GM21619 (cell line): ENCODE results near the gene UFC1.

Experiments used
- ATAC-seq: cut with Tn5 transposase; IDR thresholded peaks from one replicate; pipeline ENCODE4 v1.9.1; 2021; ENCODE audit not compliant: unreplicated experiment

Gene UFC1

GRCh38 chr1:161192476-161193465, 39.0 kb downstream of the UFC1 start:
- peak; percentile 71 for ATAC-seq

GRCh38 chr1:161193561-161194235, 39.9 kb downstream of the UFC1 start:
- ATAC-seq = no peak

- no peak for ATAC-seq
Observed at GRCh38 chr1:161195171-161195570, 41.4 kb downstream of the UFC1 start.

DNA sequence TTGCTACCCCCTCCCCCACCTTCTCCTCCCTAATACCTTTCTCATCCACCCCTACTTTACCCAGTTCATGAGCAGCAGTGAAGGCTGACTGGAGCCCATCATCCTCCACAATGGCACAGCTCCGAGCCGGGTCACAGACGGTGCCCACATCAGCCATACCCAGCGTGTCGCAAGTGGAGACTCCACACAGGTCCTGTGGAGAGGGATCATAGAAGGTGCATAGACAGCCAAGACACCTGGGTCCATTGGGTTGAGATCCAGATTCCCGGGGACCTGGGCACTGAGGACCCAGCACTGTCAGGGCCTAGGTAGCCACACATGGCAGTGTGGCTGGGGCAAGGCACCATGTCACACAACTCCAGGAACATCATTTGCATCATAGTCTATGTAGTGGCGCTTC, 42.3 kb downstream of the UFC1 start:
- no peak for ATAC-seq

GRCh38 chr1:161196521-161197451, 43.0 kb downstream of the UFC1 start:
- ATAC-seq = no peak

- ATAC-seq = no peak
Observed at GRCh38 chr1:161197560-161198193, 43.9 kb downstream of the UFC1 start.

- ATAC-seq = no peak
Observed at GRCh38 chr1:161198194-161198896, 44.6 kb downstream of the UFC1 start.

GRCh38 chr1:161198897-161199431, 45.2 kb downstream of the UFC1 start, which contains the start of gene ADAMTS4:
TSS of gene ADAMTS4 (minus strand) at chr1:161199054. CDS start at chr1:161198627, 427 bp downstream.
- no peak for ATAC-seq

- no peak for ATAC-seq
Observed at GRCh38 chr1:161199506-161200139, 45.8 kb downstream of the UFC1 start.

DNA sequence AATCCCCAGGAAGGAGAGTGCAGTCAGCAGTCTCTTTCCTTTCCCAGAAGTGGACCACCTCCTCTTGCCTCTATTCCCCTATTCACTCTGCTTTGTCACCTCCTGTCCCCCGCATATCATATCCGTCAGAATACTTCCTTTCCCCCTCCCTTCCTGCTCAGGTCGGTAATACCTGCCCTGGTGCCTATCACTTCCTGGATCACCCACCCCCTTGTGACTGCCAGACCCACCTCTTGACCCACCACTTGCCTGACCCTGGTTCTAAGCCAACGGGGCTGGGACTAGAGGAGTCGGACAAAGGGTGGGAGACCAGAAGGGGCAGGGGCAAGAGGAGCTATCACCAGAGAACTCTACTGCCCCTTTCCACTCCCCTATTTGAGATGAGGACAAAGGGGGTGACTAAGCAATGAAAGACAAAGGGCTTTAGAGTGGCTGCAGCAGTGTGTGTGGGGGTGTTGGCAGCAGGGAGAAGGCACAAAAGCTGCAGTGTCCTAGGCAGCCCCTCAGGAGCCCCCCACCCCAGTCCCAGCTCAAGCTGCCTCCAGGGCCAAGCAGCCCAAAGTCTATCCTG, 46.7 kb downstream of the UFC1 start:
- no peak for ATAC-seq

DNA sequence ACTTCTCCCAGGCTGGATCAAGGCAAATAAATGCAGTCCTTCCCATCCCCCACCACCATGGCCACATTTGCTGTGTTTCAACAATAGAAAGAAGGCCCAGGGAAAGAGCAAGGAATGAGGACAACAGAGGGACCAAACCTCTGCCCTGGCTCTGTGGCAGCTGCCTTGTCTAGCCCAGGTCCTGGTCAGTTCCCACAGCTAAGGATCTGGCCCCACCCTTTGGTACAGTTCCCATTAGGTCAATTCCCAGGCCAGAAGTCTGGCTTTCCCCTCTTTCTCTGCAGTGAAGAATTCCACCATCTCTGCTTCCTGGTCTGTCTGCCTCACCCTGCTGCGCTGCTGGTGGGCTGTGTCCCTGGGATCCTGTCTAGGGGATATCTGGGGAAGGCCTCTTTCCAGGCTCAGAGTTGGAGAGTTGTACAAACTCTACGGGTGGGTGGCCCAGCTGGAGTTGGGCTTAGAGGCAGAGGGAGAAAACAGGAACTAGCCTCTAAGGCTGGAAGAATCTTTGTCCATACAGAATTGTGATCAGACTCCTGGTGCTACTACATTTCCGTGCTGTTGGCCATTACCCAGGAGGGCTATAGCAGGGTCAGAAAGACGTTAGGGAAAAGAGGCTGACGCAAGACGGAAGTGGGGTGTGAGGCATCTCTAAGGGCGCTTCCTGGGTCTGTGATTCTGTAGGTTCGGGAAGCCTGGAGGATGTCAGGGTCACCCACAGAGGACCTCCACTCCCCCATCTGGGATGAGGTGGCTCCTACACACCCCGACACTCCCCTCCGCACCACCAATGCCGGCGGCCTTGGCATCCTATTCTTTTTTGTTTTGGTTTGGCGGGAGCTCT, 47.4 kb downstream of the UFC1 start:
- no peak for ATAC-seq

- ATAC-seq = peak; percentile 98
Observed at GRCh38 chr1:161201836-161202712, 48.3 kb downstream of the UFC1 start, which contains the start of gene NDUFS2. TSS of gene NDUFS2 (plus strand) at chr1:161202367. CDS start at chr1:161202386, 19 bp downstream.

GRCh38 chr1:161206411-161207140, 52.8 kb downstream of the UFC1 start:
- no peak for ATAC-seq

GRCh38 chr1:161207173-161207572, 53.4 kb downstream of the UFC1 start:
- ATAC-seq = no peak
